Measurements from ENCODE around the gene CD59.
A peak's percentile ranks its signal among the peaks of the same experiment; 100 is the strongest.
"Not testable (repeated sequence)": the region's sequence is repeated elsewhere in the genome, so short reads cannot be mapped to it uniquely, and the experiment has no call there.

CD59 gene

DNA sequence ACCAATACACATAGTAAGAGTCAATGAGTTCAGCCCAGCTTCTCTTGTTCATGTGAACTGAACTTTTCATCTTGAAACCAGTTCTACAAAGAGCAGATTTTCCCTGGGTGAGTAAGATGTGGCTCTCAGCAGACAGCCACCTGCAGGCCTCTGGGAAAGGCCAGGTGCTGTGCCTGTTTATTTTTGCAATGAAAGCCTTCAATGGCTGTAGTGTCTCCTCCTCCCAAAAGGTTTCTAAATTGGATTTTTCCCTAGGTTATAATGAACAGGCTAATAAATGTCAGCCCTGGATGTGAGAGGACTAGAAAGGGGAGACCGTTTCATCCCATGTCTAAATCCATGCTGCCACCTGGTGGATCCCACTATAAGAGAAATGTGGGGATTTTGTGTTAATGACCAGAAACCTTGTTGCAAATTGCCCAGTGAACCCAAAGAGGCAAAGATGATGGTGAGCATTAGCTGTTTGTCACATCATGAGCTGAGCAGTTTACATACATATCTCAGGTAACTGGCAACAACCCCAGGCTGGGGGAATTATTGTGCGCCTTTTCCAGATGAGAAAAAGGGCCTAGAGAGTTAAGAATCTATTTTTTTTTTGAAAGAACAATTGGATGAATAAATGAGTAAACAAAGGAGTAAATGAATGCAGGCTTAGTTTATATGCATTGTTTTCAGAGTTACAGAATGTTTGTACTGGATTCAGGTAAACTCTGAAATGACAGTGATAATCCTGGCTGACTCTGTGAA lies 48.3 kb downstream of the CD59 start:
- peak in 37 of 42 donors; percentile 32 to 91 (median 71) for DNase-seq
- intact Hi-C loops (cut with DNase I), result loop anchor here (2.0 kb wide), 1 partner anchor 325 kb away; no protein-coding TSS in a partner anchor

DNA sequence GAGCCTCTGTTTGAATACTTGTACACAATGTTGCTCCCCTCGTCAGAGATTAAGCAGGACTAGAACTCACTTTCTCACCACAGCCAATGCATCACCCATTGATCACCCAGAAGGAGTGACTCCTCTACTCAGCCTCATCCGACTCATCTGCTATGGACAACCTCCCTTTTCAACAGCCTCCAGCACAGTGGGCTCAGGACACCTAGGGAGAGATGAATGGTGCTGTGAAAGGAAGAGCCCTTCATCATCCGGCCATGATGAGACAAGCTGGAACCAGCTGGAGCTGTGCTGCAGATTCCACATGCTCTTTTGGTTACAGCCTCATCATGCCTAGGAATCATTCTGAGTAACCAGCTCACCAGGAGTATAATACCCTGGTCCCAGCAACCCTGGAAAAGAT lies 51.1 kb downstream of the CD59 start:
- intact Hi-C loops (cut with DNase I), result no loop called here
- DNase-seq, result peak in 1 of 42 donors; percentile 13

DNA sequence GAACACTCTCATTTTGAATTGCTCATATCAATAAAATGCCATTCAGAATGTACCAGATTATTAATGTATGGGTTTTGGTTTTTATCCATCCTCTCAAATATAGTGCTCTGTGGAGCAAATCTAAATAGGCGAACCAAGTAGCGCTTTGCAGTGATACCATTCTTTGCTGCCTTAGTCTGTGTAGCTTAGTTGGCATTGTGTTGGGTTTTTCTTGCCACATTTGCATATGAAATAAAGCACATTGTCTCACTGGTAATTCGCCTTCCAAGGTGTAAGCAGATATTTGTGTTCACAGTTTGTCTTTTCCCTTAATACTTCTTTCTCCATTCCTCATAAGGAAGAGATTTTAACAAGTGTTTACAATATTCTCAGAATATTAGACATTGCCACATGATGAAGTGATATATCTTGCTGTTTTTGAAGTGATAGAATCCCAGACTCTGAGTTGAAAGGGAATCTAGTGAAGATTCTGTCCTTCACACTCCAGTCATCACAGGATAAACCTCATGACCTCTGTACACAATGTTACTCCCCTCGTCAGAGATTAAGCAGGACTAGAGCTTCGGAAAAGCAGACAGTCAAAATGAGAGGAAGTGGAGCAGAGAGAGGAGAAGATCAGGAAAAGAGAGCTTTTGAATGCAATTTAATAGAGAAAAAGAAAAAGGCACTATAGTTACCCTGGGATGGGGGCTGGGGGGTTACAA lies 52.1 kb downstream of the CD59 start:
- peak in 1 of 42 donors; percentile 12 for DNase-seq
- intact Hi-C loops (cut with DNase I), result no loop called here

DNA sequence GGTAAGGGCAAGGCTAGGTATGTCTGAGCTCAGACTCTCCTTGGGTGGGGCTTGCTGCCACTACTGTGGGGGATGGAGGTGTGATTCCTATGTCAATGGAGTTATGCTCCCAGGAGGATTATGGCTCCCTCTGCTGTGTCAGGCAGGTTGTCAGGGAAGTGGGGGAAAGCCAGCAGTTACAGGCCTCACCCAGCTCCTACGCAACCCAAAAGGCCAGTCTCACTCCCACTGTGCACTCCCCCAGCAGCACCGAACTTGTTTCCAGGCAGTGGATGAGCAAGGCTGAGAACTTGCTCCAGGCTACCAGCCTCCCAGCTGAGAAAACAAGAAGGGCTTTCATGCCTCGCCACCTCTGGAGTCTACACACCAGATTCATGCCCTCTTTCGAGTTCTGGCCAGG lies 53.8 kb downstream of the CD59 start:
- DNase-seq, result peak in 3 of 42 donors; percentile 17 to 50 (median 39)
- intact Hi-C loops (cut with DNase I), result no loop called here

DNA sequence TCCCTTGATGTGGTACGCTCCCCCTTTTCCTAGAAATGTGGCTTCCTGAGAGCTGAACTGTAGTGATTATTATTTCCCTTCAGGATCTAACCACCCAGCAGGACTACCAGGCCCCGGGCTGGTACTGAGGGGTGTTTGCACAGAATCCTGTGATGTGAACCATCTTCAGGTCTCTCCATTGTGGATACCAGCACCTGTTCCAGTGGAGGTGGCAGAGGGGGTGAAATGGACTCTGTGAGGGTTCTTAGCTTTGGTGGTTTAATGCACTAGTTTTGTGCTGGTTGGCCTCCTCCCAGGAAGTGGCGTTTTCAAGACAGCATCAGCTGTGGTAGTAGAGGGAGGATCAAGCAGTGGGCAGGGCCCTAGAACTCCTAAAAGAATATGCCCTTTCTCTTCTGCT lies 54.2 kb downstream of the CD59 start:
- DNase-seq, result peak in 1 of 42 donors; percentile 22
- intact Hi-C loops (cut with DNase I), result no loop called here

DNA sequence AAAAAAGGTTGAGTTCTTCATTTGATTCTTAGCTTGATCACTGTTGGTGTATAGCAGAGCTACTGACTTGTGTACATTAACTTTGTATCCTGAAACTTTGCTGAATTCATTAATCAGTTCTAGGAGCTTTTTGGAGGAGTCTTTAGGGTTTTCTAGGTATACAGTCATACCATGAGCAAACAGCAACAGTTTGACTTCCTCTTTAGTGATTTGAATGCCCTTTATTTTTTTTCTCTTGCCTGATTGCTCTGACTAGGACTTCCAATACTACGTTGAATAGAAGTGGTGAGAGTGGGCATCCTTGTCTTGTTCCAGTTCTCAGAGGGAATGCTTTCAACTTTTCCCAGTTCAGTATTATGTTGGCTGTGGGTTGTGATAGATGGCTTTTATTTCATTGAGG lies 57.6 kb downstream of the CD59 start:
- peak in 1 of 42 donors; percentile 0 for DNase-seq
- intact Hi-C loops (cut with DNase I), result not testable (repeated sequence)

DNA sequence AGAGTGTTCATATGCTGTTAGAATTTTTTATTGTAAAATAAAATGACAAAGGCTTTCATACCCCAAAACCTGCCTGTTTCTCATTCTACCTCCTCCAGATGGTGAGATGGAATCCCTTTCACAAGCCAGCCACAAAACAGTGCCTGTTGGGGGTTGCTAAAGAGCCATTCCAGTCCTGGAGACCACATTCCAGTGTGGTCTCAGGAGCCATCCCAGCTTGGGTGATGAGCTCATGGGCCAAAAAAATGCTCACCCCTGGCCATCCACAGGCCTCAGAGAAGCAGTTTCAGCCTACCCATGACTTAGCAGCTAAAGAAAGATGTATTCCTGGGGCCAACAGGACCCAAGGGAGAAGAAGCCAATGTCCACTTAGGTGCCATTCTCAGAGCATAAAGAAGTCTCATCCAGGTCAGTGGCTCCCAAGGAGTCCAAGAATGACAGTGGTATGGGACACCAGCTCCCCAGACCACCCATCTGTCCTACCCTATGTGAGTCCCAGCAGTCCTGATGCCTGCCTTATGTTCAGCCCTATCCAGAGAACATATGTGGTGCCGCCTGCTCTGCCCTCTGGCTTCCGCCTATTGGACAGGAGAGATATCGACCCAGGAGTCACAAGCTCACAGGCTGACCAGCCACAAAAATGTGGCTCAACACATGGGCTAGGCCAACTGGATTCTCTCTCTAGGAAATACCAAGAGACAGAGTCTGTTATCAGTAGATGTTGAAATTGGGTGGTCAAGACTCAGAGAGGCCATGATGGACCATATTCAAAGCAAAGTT lies 62.0 kb downstream of the CD59 start:
- intact Hi-C loops (cut with DNase I), result no loop called here

DNA sequence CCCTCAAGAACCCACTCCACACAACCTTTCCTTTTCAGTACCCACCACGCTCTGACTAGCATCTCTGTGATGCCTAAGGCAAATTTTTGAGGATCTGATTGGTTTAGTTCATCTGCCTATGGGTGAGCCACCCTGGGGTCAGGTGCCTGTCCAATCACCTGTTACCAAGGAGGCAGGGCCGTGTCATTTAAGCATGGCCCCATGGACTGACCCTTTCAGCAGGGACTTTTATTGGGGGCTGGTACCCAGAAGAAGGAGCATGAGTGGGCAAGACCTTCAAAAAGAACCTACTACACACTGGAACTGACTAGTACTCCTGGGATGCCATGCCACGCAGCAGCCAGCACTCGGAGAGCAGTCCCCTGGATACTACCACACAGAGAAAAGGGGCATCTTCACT lies 64.0 kb downstream of the CD59 start:
- intact Hi-C loops (cut with DNase I), result no loop called here
- no peak for DNase-seq

More for the DNA sequence above, 62.0 kb downstream of the CD59 start:
- no peak for DNase-seq

DNA sequence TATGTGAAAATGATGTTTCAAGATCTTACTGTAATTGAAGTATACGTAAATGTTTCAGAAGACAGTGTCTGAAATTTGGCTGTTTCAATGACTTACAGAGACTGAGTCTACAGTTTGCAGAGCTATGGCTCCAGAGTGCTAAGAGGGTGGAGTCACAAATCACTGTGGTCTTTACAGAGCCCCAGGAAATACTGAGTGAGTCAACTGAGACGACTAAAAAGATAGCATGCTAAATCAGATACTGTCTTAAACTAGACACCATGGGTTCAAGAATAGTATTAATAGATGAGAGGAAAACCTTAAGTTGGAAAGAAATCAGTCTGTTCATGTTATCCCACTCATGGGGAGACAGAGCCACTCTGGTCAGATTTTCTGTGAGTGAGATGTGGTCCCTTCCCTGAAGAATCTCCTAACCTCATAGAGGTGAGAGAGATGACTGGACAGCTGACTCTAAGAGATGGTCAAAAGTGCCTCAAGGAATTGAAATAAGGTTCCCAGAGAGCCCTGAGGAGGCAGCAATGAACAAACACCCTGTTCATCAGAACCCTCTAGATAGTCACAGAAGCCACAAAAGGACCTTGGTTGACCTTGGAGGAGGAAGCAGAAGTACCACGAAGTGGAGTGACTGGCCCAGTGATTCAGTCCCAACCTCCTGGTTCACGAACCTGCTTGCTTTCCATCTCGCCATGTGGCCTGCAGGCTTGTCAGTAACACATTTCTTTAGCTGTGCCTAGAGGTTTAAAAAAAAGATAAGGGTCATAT lies 65.8 kb downstream of the CD59 start:
- intact Hi-C loops (cut with DNase I), result no loop called here
- DNase-seq, result no peak

DNA sequence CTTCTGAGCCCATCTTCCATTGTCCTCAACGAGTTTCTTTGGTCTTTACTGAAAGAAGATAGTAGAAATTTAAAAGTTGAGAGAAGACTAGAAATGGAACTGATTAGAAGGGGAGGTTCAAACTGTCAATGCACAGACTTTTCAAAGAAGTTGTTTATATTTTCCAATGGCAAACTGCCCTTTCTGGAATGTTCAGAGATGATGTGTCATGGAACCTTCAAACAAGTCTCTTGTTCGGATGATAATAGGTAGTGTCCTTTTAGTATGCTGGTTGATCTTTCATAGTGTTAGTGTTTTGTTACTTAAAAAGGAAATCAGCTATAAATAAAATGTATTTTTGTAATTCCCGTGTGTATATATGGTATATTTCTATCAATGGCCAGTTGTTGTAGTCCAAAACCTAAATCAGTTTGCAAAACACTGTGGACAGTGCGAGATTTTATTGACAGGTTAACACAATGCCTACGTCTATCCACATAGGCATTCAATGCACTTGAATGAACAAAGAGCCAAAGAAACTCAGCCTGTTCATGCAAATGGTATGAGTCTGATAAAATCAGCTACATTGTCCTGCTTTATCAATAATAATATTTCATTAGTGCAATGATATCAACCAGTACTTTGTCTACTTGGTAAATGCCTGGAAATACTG lies 66.5 kb downstream of the CD59 start:
- DNase-seq, result no peak
- intact Hi-C loops (cut with DNase I), result no loop called here

DNA sequence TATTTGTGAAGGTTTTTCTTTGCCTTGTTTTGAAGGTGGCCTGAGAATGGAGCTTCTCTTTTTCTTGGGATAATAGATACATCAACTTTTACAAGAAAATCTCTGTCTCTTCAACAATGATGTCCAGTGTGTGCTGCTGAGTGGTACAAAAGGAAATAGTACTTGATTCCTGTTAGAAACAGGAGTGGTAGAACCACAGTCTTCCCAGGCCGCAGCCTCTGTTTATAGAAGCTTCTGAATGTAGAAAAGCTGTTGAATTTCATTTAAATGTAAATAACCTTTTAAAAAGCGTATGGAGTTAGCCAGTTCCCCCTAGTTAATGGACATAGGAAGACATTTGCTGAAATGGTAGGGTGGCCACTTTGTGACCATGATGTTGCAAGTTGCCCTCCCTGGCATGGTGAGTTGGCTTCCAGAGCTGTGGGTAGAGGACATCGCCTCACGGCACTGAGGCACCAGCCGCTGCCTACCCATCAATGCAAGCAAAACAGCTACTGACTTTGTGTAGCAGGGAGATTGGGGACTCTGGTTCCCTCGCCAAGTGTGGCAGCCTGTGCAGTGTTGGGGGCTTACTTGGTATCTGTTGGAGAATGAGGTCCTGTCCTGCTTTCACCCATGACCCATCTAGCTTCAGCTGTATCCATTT lies 67.1 kb downstream of the CD59 start:
- DNase-seq, result no peak
- intact Hi-C loops (cut with DNase I), result no loop called here

DNA sequence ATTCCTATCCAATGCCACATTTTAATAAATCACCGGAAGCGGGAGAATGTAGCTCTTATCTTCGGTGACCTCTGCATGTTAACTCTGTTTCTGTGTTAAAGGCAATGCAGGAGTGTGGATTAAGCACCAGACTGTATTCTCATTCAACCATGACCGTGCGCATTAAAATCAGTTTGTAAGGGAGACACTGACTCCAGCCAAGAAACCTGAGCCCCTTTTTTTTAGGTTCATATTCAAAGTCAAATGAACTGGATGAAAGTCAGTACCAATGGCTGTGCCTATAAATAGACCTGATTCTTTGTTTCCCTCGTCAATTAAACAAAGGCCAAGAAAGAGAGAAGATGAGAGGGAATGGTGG lies 67.8 kb downstream of the CD59 start:
- DNase-seq, result no peak
- intact Hi-C loops (cut with DNase I), result no loop called here

DNA sequence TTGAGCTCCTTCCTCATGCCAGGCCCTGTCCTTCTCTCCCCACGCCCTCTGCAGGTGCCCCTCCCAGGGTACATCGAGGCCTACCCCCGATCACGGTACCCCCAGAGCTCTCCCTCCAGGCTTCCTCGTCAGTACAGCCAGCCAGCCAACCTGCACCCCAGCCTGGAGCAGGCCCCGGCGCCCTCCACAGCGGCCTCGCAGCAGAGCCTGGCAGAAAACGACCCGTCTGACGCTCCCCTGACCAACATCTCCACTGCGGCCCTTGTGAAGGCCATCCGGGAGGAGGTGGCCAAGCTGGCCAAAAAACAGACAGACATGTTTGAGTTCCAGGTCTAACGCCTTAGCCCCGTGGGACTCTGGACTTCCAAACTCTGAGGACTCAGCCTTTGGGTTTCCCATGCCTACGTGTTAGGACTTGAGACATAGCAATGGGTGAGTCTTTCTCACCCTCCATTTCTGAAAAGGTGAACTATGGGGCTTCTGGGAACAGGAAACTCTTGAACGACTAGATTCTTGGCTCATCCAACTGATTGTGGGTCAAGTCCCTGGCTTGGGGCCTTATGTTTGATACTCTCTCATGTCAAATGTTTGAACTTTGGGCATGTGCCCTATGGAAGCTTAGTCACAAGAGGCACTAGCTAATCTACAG lies 68.3 kb downstream of the CD59 start:
- DNase-seq, result no peak
- intact Hi-C loops (cut with DNase I), result no loop called here

DNA sequence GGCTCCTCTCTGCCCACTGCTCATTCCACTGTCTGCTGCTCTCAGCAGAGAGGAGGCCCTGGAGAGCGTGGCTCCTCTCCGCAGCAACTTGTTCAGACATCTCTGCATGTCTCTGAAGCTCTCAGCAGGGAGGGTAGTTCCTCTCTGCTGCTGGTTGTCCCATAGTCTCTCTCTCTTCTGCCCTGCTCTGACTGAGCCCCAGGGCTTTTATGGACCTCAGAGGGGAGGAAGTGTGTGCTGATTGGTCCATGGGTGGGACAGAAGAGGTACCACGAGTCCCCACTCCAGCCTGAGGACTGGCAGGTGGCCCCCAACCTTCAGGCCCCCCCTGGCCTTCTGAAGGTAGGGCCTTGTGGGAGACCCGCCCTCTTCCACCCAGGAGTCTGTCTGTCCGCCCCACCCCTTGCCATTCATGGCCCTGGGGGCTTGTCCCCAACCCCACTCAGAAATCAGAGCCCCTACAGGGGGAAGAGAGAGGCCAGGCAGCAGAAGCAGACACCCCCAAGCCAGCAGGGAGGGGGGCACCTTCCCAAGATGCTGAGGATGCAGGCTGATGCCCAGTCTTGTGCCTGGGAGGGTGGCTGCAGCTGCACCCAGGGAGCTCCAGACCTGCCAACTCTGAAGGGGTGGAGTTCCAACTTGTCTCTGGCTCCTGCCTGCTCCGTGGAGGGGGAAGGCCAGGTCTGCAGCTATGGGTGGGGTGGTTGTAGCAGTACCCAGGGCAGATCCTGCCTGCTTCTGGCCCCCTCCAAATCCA lies 70.7 kb downstream of the CD59 start:
- DNase-seq, result no peak
- intact Hi-C loops (cut with DNase I), result no loop called here

DNA sequence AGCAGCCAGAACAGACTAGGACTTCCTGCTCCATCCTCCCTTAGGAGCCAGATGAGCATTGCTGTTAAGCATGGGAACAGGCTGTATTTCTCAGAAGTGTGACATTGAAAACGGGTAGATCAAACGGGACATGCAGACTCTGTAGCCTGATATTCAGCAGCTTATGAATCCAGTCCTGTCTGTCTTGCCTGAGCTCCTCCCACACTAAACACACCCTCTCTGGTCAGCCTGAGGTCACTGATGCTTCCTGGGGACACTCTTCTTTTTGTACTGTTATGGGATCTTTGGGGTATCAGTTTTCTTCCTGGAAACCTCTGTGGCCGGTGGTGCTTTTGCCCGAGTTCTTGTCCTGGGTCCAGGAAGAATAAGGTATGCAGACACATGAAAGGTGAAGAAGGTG lies 71.4 kb downstream of the CD59 start:
- intact Hi-C loops (cut with DNase I), result no loop called here
- no peak for DNase-seq

DNA sequence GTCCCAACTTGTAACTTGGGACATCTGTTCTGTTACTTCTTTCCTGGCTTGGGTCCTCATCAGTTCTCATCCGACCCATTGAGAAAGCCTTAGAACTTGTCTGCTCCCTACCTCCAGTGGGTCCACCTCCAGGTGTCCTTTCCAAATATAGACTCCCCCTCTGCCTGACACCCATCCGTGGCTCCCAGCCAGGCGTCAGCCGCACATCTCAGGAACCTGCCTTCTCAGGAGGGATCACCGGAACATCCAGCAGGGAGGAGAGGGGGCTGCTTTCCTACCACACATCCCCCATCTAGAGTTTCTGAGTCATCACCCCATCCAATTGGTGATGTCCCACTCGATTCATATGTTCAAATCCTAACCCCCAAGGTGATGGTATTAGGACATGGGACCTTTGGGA lies 72.1 kb downstream of the CD59 start:
- intact Hi-C loops (cut with DNase I), result no loop called here
- no peak for DNase-seq

DNA sequence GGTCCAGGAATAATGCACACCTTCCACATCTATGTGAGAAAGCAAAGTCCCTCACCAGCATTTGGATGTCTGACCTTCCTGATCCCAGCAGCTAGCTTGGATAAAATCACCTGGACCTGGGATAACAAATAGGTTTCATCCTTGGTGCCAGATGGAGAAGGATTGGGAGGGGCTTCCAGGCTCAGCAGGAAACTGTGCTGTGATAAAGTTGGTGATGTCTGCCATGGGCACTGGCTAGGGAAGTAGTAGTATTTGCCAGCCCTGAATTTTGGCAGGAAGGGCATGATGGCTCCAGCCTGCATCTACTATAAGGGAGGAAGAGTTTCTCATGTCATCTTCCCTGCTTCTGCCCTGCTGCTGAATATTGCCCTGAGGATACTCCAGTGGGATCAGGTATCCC lies 73.1 kb downstream of the CD59 start:
- no peak for DNase-seq
- intact Hi-C loops (cut with DNase I), result no loop called here
